HepG2 (cell line): ENCODE data around the gene PRR30. TPM values are rescaled to one million over a fixed set of nuclear protein-coding genes. Genes with fewer than 3 reads are reported as not detected.

Experiments
- ATAC-seq: fragments of 200-7000 bp; cut with Tn5 transposase; 3 replicates; pipeline ENCODE4 v1.9.1; 2020; ENCODE audit warnings: mild to moderate bottlenecking, moderate library complexity
- BruUV-seq: library from RNA; stranded (reverse); fragments of 400-500 nt; replicated peaks from 2 replicates; lab custom pipeline; 2021; lab: Mats Ljungman, UMichigan
- CTCF ChIA-PET: fragments of 300-600 bp; formaldehyde crosslinking; extraction: SDS; loops from one replicate; lab custom pipeline; 2021; ENCODE audit warnings: low total read pairs, inconsistent platforms, low intra/inter-chr PET ratio; lab: Yijun Ruan, JAX
- POLR2A ChIA-PET: fragments of 350-600 bp; sonication (Branson Sonifier 250); formaldehyde crosslinking; loops from one replicate; lab custom pipeline; 2020; ENCODE audit warnings: antibody characterized with exemption, inconsistent platforms; lab: Yijun Ruan, JAX
- DNase-seq: peaks from one replicate; pipeline ENCODE4 v3.0.0-alpha.2; 2015; ENCODE audit warnings: low spot score
- FAIRE-seq: peaks from 3 replicates; lab custom pipeline; 2011; peaks lifted over from hg19 to GRCh38; lab: Jason Lieb, UNC
- H2AFZ ChIP-seq: one replicate; pipeline ENCODE4 v1.6.1; 2011; ENCODE audit warnings: low read length, inconsistent platforms
- H3K27ac ChIP-seq: fragments of 300-600 bp; 3 replicates; pipeline ENCODE4 v1.8.0; 2011; ENCODE audit warnings: mixed run types, mild to moderate bottlenecking, mixed read lengths, low read length, inconsistent platforms; ENCODE audit not compliant: insufficient read depth; ENCODE audit errors: extremely low read length
- H3K27me3 ChIP-seq, 2 experiments: fragments of 200-600 bp in 1 of 2; 2 replicates in 1 of 2; 3 replicates in 1 of 2; pipeline versions ENCODE4 v1.6.0 to v1.8.0; 2011; ENCODE audit warnings: low read length in 2 of 2, mild to moderate bottlenecking in 2 of 2, moderate library complexity in 2 of 2, inconsistent platforms in 1 of 2; ENCODE audit not compliant: insufficient read depth in 2 of 2, control insufficient read depth in 1 of 2
- H3K36me3 ChIP-seq, 2 experiments: fragments of 200-600 bp in 1 of 2; replicated peaks in 1 of 2; 2 replicates in 1 of 2; 3 replicates in 1 of 2; pipeline versions ENCODE4 v1.5.1 to v1.8.0; 2011; ENCODE audit warnings: low read length in 2 of 2, inconsistent platforms in 1 of 2; ENCODE audit not compliant: insufficient read depth in 2 of 2, control insufficient read depth in 1 of 2
- H3K4me1 ChIP-seq: 2 replicates; pipeline ENCODE4 v1.5.1; 2012; ENCODE audit warnings: low read length, inconsistent platforms; ENCODE audit not compliant: insufficient read depth
- H3K4me2 ChIP-seq: 2 replicates; pipeline ENCODE4 v1.6.0; 2011; ENCODE audit warnings: low read depth, low read length, inconsistent platforms
- H3K4me3 ChIP-seq, 3 experiments: fragments of 200-600 bp in 1 of 3; sonication (generic), shearing (Covaris generic) in 1 of 3; replicated peaks in 1 of 3; 2 replicates each; pipeline ENCODE4 v1.5.1; 2011 to 2016; ENCODE audit warnings: low read length in 3 of 3, inconsistent platforms in 2 of 3, low read depth in 2 of 3, mild to moderate bottlenecking in 2 of 3, control low read depth in 1 of 3, mixed read lengths in 1 of 3; ENCODE audit not compliant: insufficient read depth in 1 of 3
- H3K79me2 ChIP-seq: one replicate; pipeline ENCODE4 v1.6.1; 2011; ENCODE audit warnings: low read length, inconsistent platforms; ENCODE audit not compliant: insufficient read depth
- H3K9ac ChIP-seq: 2 replicates; pipeline ENCODE4 v1.6.0; 2011; ENCODE audit warnings: mild to moderate bottlenecking, low read depth, low read length, inconsistent platforms; ENCODE audit not compliant: insufficient read depth
- H3K9me3 ChIP-seq: 2 replicates; pipeline ENCODE4 v1.5.1; 2012; ENCODE audit warnings: mild to moderate bottlenecking, low read length
- H4K20me1 ChIP-seq: 2 replicates; pipeline ENCODE4 v1.6.0; 2011; ENCODE audit warnings: inconsistent platforms, mild to moderate bottlenecking, low read length, moderate library complexity; ENCODE audit not compliant: insufficient read depth
- FOSL1 ChIP-seq: sonication (generic); formaldehyde crosslinking; IDR thresholded peaks from 2 replicates; pipeline ENCODE4 v1.9.0; 2021; ENCODE audit warnings: missing genetic modification reagents, borderline replicate concordance
- MZF1 ChIP-seq: sonication (generic); formaldehyde crosslinking; IDR thresholded peaks from 2 replicates; pipeline ENCODE4 v1.8.1; 2023; ENCODE audit warnings: mild to moderate bottlenecking, missing genetic modification reagents, borderline replicate concordance
- WGBS: methylation state at CpG from one replicate; pipeline ENCODE4 v1.1.6; 2017; ENCODE audit warnings: low lambda C conversion rate; 5-methylcytosine and 5-hydroxymethylcytosine counted together
- in situ Hi-C: cut with HindIII; loops from 2 replicates; pipeline ENCODE4 v1.10.0; 2017; ENCODE audit warnings: low pct_unique_long_range_greater_than_20kb; ENCODE audit not compliant: extremely low pct_ligation_motif_present
- intact Hi-C: fragments of 100-400 bp; cut with micrococcal nuclease; formaldehyde crosslinking; loops from one replicate; pipeline ENCODE4 v1.10.0; 2022; ENCODE audit not compliant: unreplicated experiment
- polyA plus RNA-seq, 8 experiments: library from polyadenylated mRNA; depleted of rRNA in 3 of 8; stranded (reverse) in 7 of 8; unstranded in 1 of 8; fragments of >200 nt; fragmentation: Illumina TruSeq in 4 of 8; extraction: Trizol in 4 of 8; gene quantifications; 2 replicates each; pipeline versions ENCODE4 v1.2.1 to v1.2.3, GENCODE V29; 2011 to 2016; ENCODE audit warnings: low read depth in 4 of 8, missing spikeins in 1 of 8, mixed read lengths in 1 of 8; ENCODE audit not compliant: insufficient read depth in 1 of 8
- total RNA-seq, 5 experiments: library from RNA; depleted of rRNA; stranded (reverse); fragments of >200 nt; fragmentation: Illumina TruSeq; extraction: Trizol; gene quantifications; 2 replicates each; pipeline ENCODE4 v1.2.3, GENCODE V29; 2016; ENCODE audit warnings: low read depth in 1 of 5
- TF ChIP-seq, protein P1 (sequence below): sonication (generic); formaldehyde crosslinking; conservative IDR thresholded peaks from 2 replicates; pipeline ENCODE4 v1.4.0; 2020; ENCODE audit warnings: mild to moderate bottlenecking, missing genetic modification reagents, moderate library complexity
- TF ChIP-seq, protein P2 (sequence below): sonication (generic); formaldehyde crosslinking; IDR thresholded peaks from 2 replicates; pipeline ENCODE4 v1.5.1; 2020; ENCODE audit warnings: mild to moderate bottlenecking, missing genetic modification reagents, moderate library complexity
- TF ChIP-seq, protein P3 (sequence below): sonication (generic); formaldehyde crosslinking; IDR thresholded peaks from 2 replicates; pipeline ENCODE4 v1.4.0; 2020; ENCODE audit warnings: mild to moderate bottlenecking, missing genetic modification reagents
- TF ChIP-seq, protein P4 (sequence below): sonication (generic); formaldehyde crosslinking; IDR thresholded peaks from 2 replicates; pipeline ENCODE4 v1.5.0; 2020; ENCODE audit warnings: missing genetic modification reagents

PRR30 gene
- total and polyA plus RNA-seq, 2 of the 13 experiments (the other 11 are each of a cell fraction or from before 2014, with no cell fraction given): not detected

DNA sequence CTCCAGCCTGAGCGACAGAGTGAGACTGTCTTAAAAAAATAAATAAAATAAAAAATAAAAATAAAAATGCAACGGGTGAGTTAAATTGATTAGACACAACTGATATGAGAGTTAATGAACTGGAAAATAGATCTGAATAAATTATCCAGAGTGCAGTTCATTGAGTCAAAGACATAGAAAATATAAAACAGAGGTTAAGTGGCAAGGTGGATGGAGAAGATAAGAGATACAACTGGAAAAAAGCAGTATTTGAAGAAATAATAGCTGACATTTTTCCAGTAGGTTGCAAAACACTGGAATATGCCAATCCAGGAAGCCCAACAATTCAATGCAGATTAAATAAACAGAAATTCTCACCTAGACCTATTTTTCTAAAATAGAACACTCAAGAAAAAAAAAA is 31.0 kb downstream of the PRR30 start:
- CTCF ChIA-PET: no interaction called here

DNA sequence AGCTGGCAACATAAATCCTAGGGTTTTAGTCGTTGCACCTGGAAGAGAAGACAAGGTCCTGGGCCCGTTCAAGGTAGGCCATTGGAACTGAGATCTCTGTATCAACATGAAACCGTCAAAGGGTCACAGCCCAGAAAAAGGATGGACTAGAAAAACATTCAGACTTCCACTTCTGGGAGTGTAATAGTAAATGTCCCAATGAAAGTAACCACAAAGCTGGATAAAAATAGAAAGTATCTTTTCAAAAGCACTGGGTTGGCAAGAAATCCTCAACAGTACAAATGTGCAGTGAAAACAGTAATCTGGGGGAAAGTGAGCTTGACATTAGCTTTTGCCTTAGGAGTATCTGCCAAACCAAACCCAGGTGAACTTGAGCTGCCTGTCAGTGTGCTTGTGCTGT is 33.2 kb downstream of the PRR30 start:
- Histone ChIP-seq H2AFZ (no peak overlapping the region), H3K36me3 (no peaks in the 10 kb centered on the region; a peak in 1 of 5 replicates), H3K4me1 (no peaks in the 10 kb centered on the region), H3K4me3 (no peak overlapping the region), H3K4me2 (no peak overlapping the region), H3K9me3 (no peaks in the 10 kb centered on the region), H3K27ac (no peak overlapping the region), H3K27me3 (no peaks in the 10 kb centered on the region), H3K9ac (no peak overlapping the region), H4K20me1 (no peaks in the 10 kb centered on the region), H3K79me2 (no peaks in the 10 kb centered on the region)
- in situ Hi-C loops (no loop called here), intact Hi-C loops (no loop called here)
- ATAC-seq (no peak), DNase-seq (no peak), FAIRE-seq (no peak)
- POLR2A ChIA-PET: interaction anchor here (1.0 to 1.9 kb wide), 2 partner anchors 12 to 19 kb away, joined by 3 to 6 read pairs; partner anchors contain the start of gene KHK
- no TSS peak for BruUV-seq
- WGBS: 64% methylated on average over 3 of the region's 3 CpGs
- CTCF ChIA-PET: no interaction called here
- TF ChIP-seq, protein P1, sequence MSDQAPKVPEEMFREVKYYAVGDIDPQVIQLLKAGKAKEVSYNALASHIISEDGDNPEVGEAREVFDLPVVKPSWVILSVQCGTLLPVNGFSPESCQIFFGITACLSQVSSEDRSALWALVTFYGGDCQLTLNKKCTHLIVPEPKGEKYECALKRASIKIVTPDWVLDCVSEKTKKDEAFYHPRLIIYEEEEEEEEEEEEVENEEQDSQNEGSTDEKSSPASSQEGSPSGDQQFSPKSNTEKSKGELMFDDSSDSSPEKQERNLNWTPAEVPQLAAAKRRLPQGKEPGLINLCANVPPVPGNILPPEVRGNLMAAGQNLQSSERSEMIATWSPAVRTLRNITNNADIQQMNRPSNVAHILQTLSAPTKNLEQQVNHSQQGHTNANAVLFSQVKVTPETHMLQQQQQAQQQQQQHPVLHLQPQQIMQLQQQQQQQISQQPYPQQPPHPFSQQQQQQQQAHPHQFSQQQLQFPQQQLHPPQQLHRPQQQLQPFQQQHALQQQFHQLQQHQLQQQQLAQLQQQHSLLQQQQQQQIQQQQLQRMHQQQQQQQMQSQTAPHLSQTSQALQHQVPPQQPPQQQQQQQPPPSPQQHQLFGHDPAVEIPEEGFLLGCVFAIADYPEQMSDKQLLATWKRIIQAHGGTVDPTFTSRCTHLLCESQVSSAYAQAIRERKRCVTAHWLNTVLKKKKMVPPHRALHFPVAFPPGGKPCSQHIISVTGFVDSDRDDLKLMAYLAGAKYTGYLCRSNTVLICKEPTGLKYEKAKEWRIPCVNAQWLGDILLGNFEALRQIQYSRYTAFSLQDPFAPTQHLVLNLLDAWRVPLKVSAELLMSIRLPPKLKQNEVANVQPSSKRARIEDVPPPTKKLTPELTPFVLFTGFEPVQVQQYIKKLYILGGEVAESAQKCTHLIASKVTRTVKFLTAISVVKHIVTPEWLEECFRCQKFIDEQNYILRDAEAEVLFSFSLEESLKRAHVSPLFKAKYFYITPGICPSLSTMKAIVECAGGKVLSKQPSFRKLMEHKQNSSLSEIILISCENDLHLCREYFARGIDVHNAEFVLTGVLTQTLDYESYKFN: no peak
- TF ChIP-seq FOSL1 (CRISPR knock-in tag): no peak
- TF ChIP-seq, protein P2, sequence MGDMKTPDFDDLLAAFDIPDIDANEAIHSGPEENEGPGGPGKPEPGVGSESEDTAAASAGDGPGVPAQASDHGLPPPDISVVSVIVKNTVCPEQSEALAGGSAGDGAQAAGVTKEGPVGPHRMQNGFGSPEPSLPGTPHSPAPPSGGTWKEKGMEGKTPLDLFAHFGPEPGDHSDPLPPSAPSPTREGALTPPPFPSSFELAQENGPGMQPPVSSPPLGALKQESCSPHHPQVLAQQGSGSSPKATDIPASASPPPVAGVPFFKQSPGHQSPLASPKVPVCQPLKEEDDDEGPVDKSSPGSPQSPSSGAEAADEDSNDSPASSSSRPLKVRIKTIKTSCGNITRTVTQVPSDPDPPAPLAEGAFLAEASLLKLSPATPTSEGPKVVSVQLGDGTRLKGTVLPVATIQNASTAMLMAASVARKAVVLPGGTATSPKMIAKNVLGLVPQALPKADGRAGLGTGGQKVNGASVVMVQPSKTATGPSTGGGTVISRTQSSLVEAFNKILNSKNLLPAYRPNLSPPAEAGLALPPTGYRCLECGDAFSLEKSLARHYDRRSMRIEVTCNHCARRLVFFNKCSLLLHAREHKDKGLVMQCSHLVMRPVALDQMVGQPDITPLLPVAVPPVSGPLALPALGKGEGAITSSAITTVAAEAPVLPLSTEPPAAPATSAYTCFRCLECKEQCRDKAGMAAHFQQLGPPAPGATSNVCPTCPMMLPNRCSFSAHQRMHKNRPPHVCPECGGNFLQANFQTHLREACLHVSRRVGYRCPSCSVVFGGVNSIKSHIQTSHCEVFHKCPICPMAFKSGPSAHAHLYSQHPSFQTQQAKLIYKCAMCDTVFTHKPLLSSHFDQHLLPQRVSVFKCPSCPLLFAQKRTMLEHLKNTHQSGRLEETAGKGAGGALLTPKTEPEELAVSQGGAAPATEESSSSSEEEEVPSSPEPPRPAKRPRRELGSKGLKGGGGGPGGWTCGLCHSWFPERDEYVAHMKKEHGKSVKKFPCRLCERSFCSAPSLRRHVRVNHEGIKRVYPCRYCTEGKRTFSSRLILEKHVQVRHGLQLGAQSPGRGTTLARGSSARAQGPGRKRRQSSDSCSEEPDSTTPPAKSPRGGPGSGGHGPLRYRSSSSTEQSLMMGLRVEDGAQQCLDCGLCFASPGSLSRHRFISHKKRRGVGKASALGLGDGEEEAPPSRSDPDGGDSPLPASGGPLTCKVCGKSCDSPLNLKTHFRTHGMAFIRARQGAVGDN (CRISPR knock-in tag): no peak

More for the DNA sequence above, 31.0 kb downstream of the PRR30 start:
- Histone ChIP-seq H3K4me2 (no peak overlapping the region), H3K79me2 (no peaks in the 10 kb centered on the region), H3K9me3 (no peaks in the 10 kb centered on the region), H3K36me3 (no peaks in the 10 kb centered on the region), H3K27me3 (no peaks in the 10 kb centered on the region), H3K9ac (no peak overlapping the region), H3K4me3 (no peak overlapping the region), H2AFZ (no peak overlapping the region), H3K27ac (no peak overlapping the region), H3K4me1 (no peaks in the 10 kb centered on the region), H4K20me1 (no peaks in the 10 kb centered on the region)
- POLR2A ChIA-PET: interaction anchor here (1.6 to 1.7 kb wide), 2 partner anchors 10 to 26 kb away, joined by 4 to 6 read pairs; partner anchors contain the start of genes CGREF1 and PREB
- WGBS: 90% methylated on average over 2 of the region's 2 CpGs
- TF ChIP-seq, protein P3, sequence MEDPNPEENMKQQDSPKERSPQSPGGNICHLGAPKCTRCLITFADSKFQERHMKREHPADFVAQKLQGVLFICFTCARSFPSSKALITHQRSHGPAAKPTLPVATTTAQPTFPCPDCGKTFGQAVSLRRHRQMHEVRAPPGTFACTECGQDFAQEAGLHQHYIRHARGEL (CRISPR knock-in tag): no peak
- TF ChIP-seq, protein P4, sequence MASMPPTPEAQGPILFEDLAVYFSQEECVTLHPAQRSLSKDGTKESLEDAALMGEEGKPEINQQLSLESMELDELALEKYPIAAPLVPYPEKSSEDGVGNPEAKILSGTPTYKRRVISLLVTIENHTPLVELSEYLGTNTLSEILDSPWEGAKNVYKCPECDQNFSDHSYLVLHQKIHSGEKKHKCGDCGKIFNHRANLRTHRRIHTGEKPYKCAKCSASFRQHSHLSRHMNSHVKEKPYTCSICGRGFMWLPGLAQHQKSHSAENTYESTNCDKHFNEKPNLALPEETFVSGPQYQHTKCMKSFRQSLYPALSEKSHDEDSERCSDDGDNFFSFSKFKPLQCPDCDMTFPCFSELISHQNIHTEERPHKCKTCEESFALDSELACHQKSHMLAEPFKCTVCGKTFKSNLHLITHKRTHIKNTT (CRISPR knock-in tag): no peak
- no peak for TF ChIP-seq MZF1 (CRISPR knock-in tag)
- in situ Hi-C loops: no loop called here
- no peak for ATAC-seq
- intact Hi-C loops: no loop called here
- FAIRE-seq: no peak
- no peak for DNase-seq
- BruUV-seq: no TSS peak
